Fibroblast of the aortic adventitia (primary cell): ENCODE measurements around the gene PDE6G. TPM values are rescaled to one million over a fixed set of nuclear protein-coding genes. Genes with fewer than 3 reads are reported as not detected.

Source experiments
- DNase-seq: peaks from one replicate; pipeline ENCODE4 v3.0.0-alpha.2; 2010; ENCODE audit warnings: low read depth
- H3K4me3 ChIP-seq: 2 replicates; pipeline ENCODE4 v1.5.1; 2011; ENCODE audit warnings: low read depth, mild to moderate bottlenecking, control low read depth, low read length, moderate library complexity
- CTCF ChIP-seq: IDR thresholded peaks from 2 replicates; pipeline ENCODE4 v1.5.1; 2011; ENCODE audit warnings: mild to moderate bottlenecking, low read length, control low read depth, inconsistent platforms; ENCODE audit not compliant: insufficient read depth
- total RNA-seq: library from RNA; depleted of rRNA; stranded (reverse); fragments of >200 nt; gene quantifications from 2 replicates; pipeline ENCODE4 v1.2.3, GENCODE V29; 2012; ENCODE audit warnings: low replicate concordance

PDE6G gene
- 0.63 TPM in 1 of 2 replicates, not detected in the other for total RNA-seq

DNA sequence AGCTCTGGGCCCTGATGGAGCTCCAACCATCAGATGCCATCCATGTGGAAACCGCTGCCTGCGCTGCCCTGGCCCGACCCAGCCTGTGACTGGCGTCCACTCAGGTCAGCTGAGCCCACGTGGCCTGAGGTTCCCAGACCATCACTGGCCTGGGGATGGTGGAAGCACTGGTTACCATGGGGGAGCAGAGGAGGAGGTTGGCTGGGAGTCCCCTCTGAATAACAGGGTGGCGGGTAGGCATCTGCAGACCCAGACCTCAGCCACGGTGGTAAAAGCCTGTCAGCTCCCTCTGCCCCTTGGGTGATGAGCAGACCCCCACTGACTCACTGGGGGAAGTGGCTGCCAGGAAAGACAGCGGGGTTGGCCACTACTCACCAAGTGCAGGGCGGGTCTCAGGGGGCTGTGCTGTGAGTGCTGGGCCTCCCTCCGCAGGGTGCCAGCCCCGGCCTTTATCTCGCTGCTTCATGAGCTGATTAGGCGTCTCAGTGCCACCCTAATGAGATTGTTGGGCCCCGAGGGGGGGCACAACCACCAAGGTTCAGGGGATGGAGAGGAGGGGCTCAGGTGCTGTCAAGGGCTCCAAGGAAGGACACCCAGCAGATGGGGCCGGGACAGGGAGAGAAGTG is at the start of gene PDE6G:
Gene PDE6G, minus strand, starts transcription at position 425 of the 626 bp plus-strand sequence. CDS start 3,237 bp downstream, outside the sequence.
- DNase-seq, result no peak
- no peak within 1 kb of the TSS for H3K4me3 ChIP-seq
- TF ChIP-seq CTCF, result no peak

GRCh38 chr17:81705518-81706231 is 49.3 kb upstream of the PDE6G start:
- no peak overlapping the region for H3K4me3 ChIP-seq
- DNase-seq, result no peak
- no peak for TF ChIP-seq CTCF

DNA sequence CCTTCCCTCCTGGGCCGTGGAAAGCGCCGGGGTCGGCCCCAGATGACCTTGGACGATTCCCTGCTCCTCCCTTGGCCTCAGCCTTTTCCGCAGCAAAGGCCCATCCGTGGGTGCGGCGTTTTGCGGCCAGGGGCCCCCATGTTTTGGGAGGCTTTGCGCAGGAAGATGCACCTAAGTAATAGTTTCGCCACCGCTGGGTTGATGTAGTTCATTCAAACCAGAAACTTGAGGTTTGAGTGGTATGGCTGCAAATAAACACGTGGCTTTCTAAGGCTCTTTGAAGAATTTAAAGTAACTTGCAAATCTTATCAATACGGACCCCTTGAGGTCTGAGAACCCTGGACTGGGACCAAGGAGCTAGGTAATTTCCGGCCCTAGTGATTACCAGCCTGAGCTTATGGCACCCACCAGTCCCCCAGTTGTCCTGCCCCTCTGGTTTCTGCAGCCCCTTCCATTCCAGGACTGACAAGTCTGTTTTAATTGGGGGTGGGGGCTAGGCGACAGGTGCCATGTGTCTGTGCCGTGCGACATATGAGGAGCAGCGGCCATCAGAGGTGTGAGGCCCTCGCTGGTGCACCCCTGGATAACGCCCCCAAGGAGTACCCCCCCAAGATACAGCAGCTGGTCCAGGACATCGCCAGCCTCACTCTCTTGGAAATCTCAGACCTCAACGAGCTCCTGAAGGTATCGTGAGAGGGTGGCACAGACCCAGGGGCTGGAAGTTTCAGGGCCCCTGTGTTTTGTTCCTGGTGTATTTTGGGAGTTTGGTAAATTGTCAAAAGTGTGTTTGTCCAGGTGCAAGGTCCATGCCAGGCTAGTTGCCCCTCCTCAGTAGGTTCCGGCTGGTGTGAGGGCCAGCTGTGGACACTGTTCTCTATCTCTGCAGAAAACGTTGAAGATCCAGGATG is 47.7 kb upstream of the PDE6G start:
- H3K4me3 ChIP-seq, result peak overlapping the region; percentile 95
- TF ChIP-seq CTCF, result no peak
- DNase-seq, result no peak

DNA sequence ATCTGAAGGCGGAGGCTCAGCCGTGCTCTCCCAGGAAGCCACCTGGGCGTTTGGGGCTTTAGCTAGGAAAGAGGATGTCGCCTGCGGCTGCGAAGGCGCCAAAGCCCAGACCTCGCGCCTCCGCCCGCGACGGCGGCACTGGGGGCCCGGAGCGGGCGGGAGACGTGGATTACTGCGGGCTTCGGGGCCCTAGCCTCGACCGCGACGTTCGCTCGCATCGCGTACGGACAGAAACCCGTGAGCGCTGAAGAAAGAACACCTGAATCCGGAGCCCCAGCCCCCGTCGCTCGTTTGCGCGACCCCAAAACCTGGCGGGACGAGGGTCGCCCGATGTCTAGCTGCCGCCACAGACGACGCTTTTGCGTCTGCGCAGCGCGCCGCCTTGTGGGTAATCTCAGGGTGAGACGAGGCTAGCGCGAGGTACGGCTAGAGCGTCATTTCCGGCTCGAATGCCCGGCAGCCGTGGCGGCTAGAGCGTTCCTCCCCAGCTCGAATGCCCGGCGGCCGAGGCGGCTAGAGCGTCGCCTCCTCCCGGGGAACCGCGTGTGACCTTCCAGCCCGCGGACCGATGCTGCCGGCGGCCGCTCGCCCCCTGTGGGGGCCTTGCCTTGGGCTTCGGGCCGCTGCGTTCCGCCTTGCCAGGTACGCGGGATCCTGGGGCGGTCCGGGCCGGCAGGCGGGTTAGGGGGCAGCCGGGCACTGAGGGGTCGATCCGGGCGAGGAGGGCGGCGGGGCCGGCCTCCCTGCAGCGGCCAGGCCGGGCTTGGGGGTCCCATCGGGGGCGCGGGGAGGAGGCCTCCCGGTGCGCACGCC is 46.8 kb upstream of the PDE6G start, which contains the start of gene MRPL12:
Gene MRPL12, plus strand, starts transcription at position 434 of the 813 bp plus-strand sequence. Its CDS starts 135 bp downstream, at position 569.
- H3K4me3 ChIP-seq, result peak within 1 kb of the TSS; percentile 95
- DNase-seq, result peak; percentile 90
- TF ChIP-seq CTCF, result peak; percentile 28

- no peak for DNase-seq
- TF ChIP-seq CTCF, result no peak
- peak overlapping the region; percentile 95 for H3K4me3 ChIP-seq
These were observed 45.1 kb upstream of the PDE6G start for GRCh38 chr17:81701288-81702071.
